Adrenal gland (tissue), 12 donors: ENCODE data around the gene OR4E1. TPM values are rescaled to one million over a fixed set of nuclear protein-coding genes. Genes with fewer than 3 reads are reported as not detected.

ENCODE experiments used
- DNase-seq, 7 donors: peaks; one replicate each; pipeline ENCODE4 v3.0.0-alpha.2; 2019 to 2020
- H3K27ac ChIP-seq, 5 donors: fragments of 200-600 bp; sonication (generic) in 4 of 5; 1 replicate in 3 of 5; 2 replicates in 2 of 5; pipeline versions ENCODE4 v1.5.1 to v1.8.0; 2016 to 2020; ENCODE audit warnings: mild to moderate bottlenecking in 1 of 5
- H3K27me3 ChIP-seq: fragments of 200-600 bp; 2 replicates; pipeline ENCODE4 v1.8.0; 2021
- H3K36me3 ChIP-seq, 2 donors: fragments of 200-600 bp; replicated peaks in 1 of 2; 1 replicate in 1 of 2; 2 replicates in 1 of 2; pipeline versions ENCODE4 v1.5.1 to v1.8.0; 2018 to 2022
- H3K4me1 ChIP-seq, 2 donors: fragments of 200-600 bp; replicated peaks in 1 of 2; 1 replicate in 1 of 2; 2 replicates in 1 of 2; pipeline versions ENCODE4 v1.5.1 to v1.8.0; 2018 to 2021
- H3K4me3 ChIP-seq, 4 donors: fragments of 200-600 bp; sonication (generic) in 3 of 4; one replicate each; pipeline ENCODE4 v1.5.1; 2016 to 2018
- H3K9me3 ChIP-seq, 3 donors: fragments of 200-600 bp; sonication (generic) in 1 of 3; replicated peaks in 1 of 3; 1 replicate in 2 of 3; 2 replicates in 1 of 3; pipeline versions ENCODE4 v1.5.1 to v1.8.0; 2016 to 2021
- POLR2A ChIP-seq, 2 donors: fragments of 450-650 bp; IDR thresholded peaks; one replicate each; pipeline ENCODE4 v1.6.1; 2017; ENCODE audit warnings: antibody characterized with exemption in 2 of 2, mild to moderate bottlenecking in 2 of 2, moderate library complexity in 1 of 2
- WGBS, 4 donors: extraction: QIAGEN DNeasy Blood & Tissue Kit in 2 of 4; methylation state at CpG; one replicate each; pipeline versions ENCODE4 v1.1.5 to v1.1.7; 2013 to 2017; 5-methylcytosine and 5-hydroxymethylcytosine counted together
- intact Hi-C, 2 donors: fragments of 100-400 bp; cut with DNase I; formaldehyde crosslinking; loops; one replicate each; pipeline versions ENCODE4 v1.14.1 to v1.15.0; 2022 to 2023
- polyA plus RNA-seq, 3 donors: library from polyadenylated mRNA; stranded (reverse); fragments of 200-250 nt in 2 of 3; fragments of 350-450 nt in 1 of 3; fragmentation: Illumina TruSeq in 1 of 3; extraction: RNeasy Lipid Tissue Mini Kit (QIAGEN cat#74804) in 1 of 3; gene quantifications; one replicate each; pipeline ENCODE4 v1.2.3, GENCODE V29; 2013 to 2014
- total RNA-seq, 9 donors: library from RNA; depleted of rRNA in 4 of 9; stranded (reverse); fragments of >200 nt in 4 of 9; fragments of 120-200 nt in 1 of 9; fragmentation: NEBNext Ultra II Directional in 1 of 9; extraction: Animal tissue kit (Norgen Biotek cat#: 25700) in 1 of 9; gene quantifications; one replicate each; pipeline versions ENCODE4 v1.1.0 to v1.2.4, GENCODE V29; 2013 to 2023
- TF ChIP-seq, protein P1 (sequence below), 6 experiments: fragments of 450-650 bp in 4 of 6; fragments of 200-600 bp in 2 of 6; sonication (generic) in 1 of 6; IDR thresholded peaks; 1 replicate in 5 of 6; 2 replicates in 1 of 6; pipeline versions ENCODE4 v1.5.1 to v1.8.0; 2016 to 2021; ENCODE audit warnings: antibody characterized with exemption in 6 of 6, mild to moderate bottlenecking in 2 of 6, moderate library complexity in 1 of 6
- donor health status: healthy with polysubstance abuse.
- donor health status: Bipolar disorder and iron deficiency.
- donor health status: DM: yes; HTN: yes; CAD: no.
- donor health status: DM: no; HTN: no; CAD: no.
- donor health status: DM: no; HTN: no; CAD: no.
- donor health status: DM: yes; HTN: yes; CAD: no.

OR4E1 gene
- total and polyA plus RNA-seq, 12 donors, result not detected

- DNase-seq, result no peak
- Histone ChIP-seq H3K36me3 (no peaks in the 10 kb centered on the region), H3K27me3 (no peaks in the 10 kb centered on the region), H3K27ac (no peak within 1 kb of the TSS), H3K4me3 (no peak within 1 kb of the TSS), H3K9me3 (no peaks in the 10 kb centered on the region), H3K4me1 (no peaks in the 10 kb centered on the region)
- 57 to 71% (median 63%) methylated on average over 2 of the region's 2 CpGs for WGBS, 4 donors
- no peak for TF ChIP-seq POLR2A (IDR thresholded peaks at IDR 0.05)
- TF ChIP-seq, protein P1, sequence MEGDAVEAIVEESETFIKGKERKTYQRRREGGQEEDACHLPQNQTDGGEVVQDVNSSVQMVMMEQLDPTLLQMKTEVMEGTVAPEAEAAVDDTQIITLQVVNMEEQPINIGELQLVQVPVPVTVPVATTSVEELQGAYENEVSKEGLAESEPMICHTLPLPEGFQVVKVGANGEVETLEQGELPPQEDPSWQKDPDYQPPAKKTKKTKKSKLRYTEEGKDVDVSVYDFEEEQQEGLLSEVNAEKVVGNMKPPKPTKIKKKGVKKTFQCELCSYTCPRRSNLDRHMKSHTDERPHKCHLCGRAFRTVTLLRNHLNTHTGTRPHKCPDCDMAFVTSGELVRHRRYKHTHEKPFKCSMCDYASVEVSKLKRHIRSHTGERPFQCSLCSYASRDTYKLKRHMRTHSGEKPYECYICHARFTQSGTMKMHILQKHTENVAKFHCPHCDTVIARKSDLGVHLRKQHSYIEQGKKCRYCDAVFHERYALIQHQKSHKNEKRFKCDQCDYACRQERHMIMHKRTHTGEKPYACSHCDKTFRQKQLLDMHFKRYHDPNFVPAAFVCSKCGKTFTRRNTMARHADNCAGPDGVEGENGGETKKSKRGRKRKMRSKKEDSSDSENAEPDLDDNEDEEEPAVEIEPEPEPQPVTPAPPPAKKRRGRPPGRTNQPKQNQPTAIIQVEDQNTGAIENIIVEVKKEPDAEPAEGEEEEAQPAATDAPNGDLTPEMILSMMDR (IDR thresholded peaks at IDR 0.05), result no peak
- intact Hi-C loops, result no loop called here
Observed at GRCh38 chr14:21653331-21653885, 20.2 kb downstream of the OR4E1 start, which contains the start of gene OR4E2. OR4E2 (plus strand) TSS chr14:21653835; CDS start chr14:21665083, 11,248 bp downstream.

GRCh38 chr14:21652209-21652808, 21.3 kb downstream of the OR4E1 start:
- Histone ChIP-seq H3K4me3 (no peak overlapping the region), H3K27ac (no peak overlapping the region), H3K36me3 (no peaks in the 10 kb centered on the region), H3K9me3 (no peaks in the 10 kb centered on the region), H3K27me3 (no peaks in the 10 kb centered on the region), H3K4me1 (no peaks in the 10 kb centered on the region)
- WGBS, 4 donors, result 27 to 50% (median 47%) methylated on average over 1 of the region's 1 CpG
- DNase-seq, result no peak
- TF ChIP-seq, protein P1 (IDR thresholded peaks at IDR 0.05), result no peak
- TF ChIP-seq POLR2A (IDR thresholded peaks at IDR 0.05), result no peak
- intact Hi-C loops, result no loop called here

DNA sequence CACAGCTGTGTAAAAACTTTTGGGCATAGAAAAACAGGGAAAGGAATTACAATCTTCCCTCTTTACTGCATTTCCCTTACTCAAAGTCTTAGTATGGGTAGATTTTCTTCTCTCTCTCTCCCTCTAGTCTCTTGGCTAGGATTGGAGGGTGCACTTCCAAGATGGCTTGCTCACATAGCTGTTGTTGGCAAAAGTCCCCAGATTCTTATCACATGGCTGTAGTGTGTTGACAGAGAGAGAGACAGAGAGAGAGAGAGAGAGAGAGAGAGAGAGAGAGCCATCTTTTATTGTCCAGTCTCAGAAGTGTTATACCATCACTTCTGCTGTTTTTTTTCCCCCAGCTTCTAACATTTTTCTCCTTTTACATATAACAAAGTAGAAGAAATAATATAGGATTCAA, 26.2 kb downstream of the OR4E1 start:
- Histone ChIP-seq H3K27me3 (no peaks in the 10 kb centered on the region), H3K9me3 (no peaks in the 10 kb centered on the region), H3K36me3 (no peaks in the 10 kb centered on the region), H3K4me1 (no peaks in the 10 kb centered on the region), H3K27ac (no peak overlapping the region), H3K4me3 (no peak overlapping the region)
- TF ChIP-seq, protein P1 (IDR thresholded peaks at IDR 0.05), result no peak
- TF ChIP-seq POLR2A (IDR thresholded peaks at IDR 0.05), result no peak
- intact Hi-C loops, result no loop called here
- no peak for DNase-seq

DNA sequence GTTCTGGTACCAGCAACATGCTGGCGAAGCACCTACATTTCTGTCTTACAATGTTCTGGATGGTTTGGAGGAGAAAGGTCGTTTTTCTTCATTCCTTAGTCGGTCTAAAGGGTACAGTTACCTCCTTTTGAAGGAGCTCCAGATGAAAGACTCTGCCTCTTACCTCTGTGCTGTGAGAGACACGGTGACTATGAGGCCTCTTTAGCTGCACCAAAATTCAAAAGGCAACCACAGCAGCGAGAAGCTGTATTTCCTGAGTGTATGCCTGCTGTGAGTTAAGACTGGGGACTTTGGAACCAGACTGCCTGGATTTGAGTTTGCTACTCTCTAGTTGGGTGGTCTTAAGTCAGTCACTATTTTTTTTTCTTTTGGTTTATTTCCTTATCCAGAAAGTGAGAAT, 30.2 kb downstream of the OR4E1 start:
- Histone ChIP-seq H3K27ac (no peak overlapping the region), H3K4me1 (no peaks in the 10 kb centered on the region), H3K9me3 (no peaks in the 10 kb centered on the region), H3K36me3 (no peaks in the 10 kb centered on the region), H3K27me3 (no peaks in the 10 kb centered on the region), H3K4me3 (no peak overlapping the region)
- 56 to 71% (median 60%) methylated on average over 5 of the region's 5 CpGs for WGBS, 4 donors
- intact Hi-C loops, result no loop called here
- no peak for TF ChIP-seq POLR2A (IDR thresholded peaks at IDR 0.05)
- TF ChIP-seq, protein P1 (IDR thresholded peaks at IDR 0.05), result no peak
- no peak for DNase-seq
